Pulmonary artery endothelial cell (primary cell): Measurements from ENCODE around the gene ZBTB7C. TPM values are rescaled to one million over a fixed set of nuclear protein-coding genes. Genes with fewer than 3 reads are reported as not detected.

Source experiments
- DNase-seq: peaks from one replicate; pipeline ENCODE4 v3.0.0-alpha.2; 2011; ENCODE audit warnings: low read depth, low spot score
- total RNA-seq: library from RNA; depleted of rRNA; stranded (reverse); fragments of >200 nt; gene quantifications from 2 replicates; pipeline ENCODE4 v1.2.3, GENCODE V29; 2014

Gene ZBTB7C
- total RNA-seq, 1 donor from 2014 or later, result not detected

GRCh38 chr18:48263914-48264902 lies 145.0 kb downstream of the ZBTB7C start:
- DNase-seq, result no peak

DNA sequence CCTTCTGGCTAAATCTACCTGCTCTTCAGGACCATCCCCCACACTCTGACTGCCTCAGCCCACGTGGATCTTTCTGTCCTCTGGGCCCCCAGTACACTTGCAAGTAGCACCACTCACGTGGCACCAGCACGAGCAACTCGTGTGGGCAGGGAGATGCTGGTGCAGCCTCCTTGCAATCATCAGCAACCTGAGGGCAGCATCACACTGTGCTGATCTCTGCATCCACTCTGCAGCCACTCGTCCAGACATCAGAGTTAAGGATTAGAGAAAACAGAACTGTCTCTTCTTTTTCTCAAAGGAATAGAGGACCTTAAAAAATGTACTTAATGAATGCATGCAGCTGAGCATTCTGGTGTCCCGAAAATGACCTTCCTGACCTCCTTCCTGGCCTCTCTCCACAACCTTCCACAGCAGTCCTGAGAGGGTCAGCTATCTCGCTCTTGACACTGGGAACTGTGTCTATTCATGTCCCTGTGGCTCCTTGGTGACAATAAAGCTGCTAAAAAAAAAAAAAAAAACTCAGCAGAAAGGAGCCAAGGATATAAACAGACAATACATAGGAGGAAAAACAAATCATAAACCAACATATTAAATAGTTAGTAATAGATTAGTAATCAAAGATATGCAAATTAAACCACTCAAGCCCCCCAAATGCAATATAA lies 145.9 kb downstream of the ZBTB7C start:
- no peak for DNase-seq

DNA sequence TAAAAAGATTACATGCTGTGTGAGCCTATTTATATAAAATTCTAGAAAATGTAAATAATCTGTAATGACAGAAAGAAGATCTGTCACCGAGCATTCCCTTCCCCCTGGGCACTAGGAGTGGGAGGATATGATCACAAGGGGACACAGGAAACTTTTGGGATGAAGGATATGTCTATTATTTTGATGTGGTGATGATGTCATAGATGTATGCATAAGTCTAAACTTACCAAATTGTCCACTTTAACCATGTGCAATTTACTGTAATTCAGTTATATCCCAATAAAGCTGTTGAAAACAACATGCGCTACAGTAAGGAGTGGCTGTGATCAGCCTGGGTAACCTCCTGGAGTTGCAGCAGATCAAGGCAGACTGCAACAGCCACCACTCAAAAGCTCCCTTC lies 148.9 kb downstream of the ZBTB7C start:
- no peak for DNase-seq

GRCh38 chr18:48256848-48257247 lies 152.3 kb downstream of the ZBTB7C start:
- DNase-seq, result no peak

DNA sequence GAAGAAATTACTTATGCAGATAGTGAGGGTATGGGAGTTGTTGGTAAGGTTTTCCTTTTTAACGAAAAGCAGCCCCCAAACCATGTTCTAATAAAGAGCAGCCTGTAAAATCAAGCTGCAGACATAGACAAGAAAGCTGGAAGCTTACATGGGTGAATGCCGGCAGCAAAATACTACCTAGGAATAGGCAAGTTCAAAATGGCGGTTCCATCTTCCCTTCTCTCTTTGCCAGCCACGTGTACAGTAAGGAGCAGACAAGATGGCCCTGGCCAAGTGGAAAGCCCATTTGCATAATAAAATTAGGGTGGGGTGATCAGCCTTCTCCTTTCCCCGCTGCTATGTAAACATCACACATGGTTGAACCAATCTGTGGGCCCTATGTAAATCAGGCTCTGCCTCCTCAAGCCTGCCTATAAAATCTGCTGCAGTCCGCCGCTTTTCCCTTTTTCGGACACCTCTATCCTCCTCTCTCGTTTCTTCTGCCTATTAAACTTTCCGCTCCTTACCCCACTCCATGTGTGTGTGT lies 155.0 kb downstream of the ZBTB7C start:
- DNase-seq, result no peak

DNA sequence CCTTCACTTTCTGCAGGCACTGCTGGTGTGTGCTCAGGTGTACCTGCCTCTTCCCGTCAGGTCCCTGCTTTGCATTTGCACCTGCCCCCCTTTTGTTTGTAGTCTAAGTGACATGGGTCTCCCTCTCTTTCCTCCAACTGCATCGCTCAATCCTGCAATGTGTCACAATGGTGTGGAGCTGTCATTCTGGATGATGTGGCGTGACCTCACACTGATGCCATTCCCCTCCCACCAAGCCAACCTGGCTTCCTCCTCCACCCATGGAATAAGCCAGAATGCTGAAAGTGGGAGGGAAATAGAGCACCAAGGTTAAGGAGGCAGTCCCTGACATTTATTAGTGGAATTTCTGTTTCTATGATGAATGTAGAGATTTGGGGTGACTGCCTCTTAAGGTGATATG lies 156.7 kb downstream of the ZBTB7C start:
- no peak for DNase-seq

DNA sequence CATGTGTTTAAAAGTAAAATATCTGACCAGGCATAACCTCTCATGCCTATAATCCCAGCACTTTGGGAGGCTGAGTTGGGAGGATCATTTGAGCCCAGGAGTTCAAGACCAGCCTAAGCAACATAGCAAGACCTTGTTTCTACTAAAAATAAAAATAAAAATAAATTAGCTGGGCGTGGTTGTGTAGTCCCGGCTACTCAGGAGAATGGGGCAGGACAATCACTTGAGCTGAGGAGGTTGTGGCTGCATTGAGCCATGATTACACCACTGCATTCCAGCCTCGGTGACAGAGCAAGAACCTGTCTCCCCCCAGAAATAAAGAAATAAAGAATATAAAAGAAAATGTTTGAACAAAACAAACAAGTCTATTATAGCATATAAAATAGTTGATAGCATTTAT lies 158.3 kb downstream of the ZBTB7C start:
- DNase-seq, result no peak

GRCh38 chr18:48250362-48250907 lies 158.7 kb downstream of the ZBTB7C start:
- no peak for DNase-seq

DNA sequence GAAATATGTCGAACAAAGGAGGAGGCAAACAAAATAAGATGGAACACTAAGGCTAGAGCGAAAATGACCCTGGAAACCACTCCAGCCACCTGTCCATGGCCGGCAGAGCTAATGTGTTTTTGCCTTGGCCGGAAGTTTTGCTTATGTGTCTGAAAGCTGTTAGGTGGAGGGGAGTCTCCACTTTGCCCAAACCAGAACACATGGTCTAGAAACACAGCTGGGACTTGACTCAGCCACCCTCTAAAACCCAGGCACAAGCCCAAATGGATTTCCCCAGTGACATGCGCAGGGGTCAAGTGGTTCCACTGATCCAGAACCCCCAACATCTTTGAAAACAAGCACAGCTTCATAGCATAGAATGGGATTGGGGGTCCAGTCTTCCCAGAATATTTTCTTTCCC lies 159.3 kb downstream of the ZBTB7C start:
- no peak for DNase-seq

DNA sequence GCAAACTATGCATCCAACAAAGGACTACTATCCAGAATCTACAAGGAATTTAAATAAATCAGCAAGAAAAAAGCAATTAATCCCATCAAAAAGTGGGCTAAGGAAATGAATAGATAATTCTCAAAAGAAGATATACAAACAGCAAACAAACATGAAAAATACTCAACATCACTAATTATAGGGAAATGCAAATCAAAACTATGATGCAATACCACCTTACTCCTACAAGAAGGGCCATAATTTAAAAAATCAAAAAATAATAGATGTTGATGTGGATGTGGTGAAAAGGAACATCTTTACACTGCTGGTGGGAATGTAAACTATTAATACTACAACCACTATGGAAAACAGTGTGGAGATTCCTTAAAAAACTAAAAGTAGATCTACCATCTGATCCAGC lies 164.7 kb downstream of the ZBTB7C start:
- DNase-seq, result no peak

- DNase-seq, result no peak
Measured at GRCh38 chr18:48238636-48239035, 170.5 kb downstream of the ZBTB7C start.

DNA sequence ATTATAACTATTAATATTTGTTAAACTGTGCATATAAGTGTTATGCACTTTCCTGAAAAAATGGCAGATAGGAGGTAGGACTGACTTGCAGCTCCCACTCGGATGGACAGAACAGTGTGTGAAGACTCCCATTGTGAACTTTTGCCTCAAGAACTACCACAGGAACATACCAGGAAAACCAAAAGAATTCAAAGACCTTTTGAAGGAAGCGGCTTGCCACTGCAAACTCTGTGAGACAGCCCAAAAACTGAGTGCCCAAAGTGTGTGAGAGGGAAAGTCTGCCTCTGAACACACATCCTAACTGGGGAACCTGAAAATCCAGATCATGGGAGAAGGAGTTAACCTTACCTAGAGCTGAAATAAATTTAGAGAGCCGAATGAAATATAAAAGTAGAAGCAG lies 171.0 kb downstream of the ZBTB7C start:
- no peak for DNase-seq

DNA sequence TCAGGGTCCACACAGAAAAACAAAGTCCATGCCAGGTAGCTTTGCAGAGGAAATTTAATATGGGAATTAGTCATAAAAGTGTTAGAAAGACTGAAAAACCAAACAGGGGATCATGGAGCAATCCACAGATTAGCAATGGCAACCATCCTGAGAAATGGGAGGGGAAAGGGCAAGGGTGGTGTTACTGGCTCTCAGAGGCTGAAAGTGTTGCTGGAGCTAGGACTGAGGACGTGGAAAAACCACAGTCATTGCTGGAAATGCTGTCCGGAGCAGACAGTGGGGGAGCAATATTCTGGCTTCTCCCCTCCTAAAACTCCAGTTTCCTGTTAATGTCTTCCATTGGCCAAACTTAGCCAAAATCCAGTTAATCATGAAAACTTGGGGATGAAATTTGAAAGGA lies 172.4 kb downstream of the ZBTB7C start:
- DNase-seq, result no peak

GRCh38 chr18:48230467-48231113 lies 178.6 kb downstream of the ZBTB7C start:
- no peak for DNase-seq

DNA sequence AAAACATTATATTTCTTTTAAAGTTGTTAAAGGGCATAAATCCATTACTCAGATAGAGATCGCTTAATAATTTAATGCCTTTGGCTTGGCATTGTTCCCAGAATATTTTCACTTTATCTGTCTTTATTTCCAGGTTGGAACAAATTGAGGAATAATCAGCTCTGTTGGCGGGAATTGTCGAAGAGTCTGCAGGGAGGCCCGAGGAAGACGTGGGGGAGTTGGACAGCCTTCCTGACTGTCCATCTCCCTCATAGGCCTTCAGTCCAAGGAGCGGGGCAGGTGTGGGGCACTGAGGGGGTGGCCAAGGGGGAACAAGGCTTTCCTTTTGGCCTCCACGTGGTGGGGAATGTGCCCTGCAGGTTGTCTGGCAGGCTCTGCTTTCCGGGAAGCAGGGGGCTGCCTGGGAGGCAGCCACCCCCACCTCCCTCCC lies 179.6 kb downstream of the ZBTB7C start:
- DNase-seq, result no peak

DNA sequence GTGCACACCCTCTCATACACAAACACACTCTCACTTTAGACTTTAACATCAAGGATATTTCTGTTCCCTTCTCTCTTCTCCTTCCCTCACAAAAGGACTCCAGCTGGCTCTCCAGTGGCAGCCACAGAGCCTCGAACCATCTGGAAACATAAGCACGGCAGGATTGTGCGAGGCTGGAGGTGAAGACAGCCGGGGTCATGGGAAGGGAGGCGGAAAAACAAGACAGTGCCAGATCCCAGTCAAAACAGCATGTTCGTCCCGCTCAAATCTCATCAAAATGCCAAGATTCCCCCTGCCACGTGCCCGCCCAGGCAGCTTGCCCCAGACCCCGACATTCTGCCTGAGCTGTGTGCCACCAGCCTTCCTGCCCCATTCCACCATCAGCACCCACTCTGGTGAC lies 180.3 kb downstream of the ZBTB7C start:
- DNase-seq, result no peak

- no peak for DNase-seq
Measured at GRCh38 chr18:48228301-48228715, 180.9 kb downstream of the ZBTB7C start.

DNA sequence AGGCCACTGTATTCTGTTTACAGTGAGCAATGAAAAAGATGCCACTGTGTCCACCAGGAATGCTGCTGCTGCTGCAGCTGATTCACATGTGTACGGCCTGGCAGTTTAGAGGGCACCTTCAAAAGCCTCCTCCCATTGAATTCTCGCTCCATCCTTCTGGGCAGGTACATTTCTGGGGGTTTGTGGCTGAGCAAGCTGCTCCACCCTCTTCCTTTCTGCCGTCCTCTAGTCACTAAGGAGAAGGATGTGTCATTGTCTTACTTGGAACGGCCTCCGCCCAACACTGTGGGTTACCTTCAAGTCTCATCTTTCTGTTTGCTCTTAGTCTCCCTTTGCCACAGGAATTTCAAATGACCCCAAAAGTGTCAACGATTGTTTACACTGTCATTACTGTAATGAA lies 182.0 kb downstream of the ZBTB7C start:
- no peak for DNase-seq

- DNase-seq, result no peak
Measured at GRCh38 chr18:48226401-48226800, 182.8 kb downstream of the ZBTB7C start.

DNA sequence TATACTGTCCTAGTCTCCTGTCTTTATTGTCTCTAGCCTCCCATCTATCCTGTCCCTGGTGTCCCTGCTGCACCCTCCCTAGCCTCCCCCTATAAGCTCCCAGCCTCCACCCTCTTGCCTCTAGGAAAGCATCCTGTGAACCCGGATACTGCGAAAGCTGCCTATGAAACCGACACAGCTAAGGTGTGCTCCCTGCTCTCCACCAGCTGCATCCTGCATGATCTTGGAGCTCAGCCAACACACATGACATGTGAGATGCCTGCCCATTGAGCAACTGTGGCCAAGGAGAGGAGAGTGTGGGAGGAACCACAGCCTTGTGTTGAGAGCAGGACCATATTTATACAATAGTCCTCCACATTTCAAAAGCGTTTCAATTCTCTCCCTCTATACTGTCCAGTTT lies 187.1 kb downstream of the ZBTB7C start:
- DNase-seq, result no peak

DNA sequence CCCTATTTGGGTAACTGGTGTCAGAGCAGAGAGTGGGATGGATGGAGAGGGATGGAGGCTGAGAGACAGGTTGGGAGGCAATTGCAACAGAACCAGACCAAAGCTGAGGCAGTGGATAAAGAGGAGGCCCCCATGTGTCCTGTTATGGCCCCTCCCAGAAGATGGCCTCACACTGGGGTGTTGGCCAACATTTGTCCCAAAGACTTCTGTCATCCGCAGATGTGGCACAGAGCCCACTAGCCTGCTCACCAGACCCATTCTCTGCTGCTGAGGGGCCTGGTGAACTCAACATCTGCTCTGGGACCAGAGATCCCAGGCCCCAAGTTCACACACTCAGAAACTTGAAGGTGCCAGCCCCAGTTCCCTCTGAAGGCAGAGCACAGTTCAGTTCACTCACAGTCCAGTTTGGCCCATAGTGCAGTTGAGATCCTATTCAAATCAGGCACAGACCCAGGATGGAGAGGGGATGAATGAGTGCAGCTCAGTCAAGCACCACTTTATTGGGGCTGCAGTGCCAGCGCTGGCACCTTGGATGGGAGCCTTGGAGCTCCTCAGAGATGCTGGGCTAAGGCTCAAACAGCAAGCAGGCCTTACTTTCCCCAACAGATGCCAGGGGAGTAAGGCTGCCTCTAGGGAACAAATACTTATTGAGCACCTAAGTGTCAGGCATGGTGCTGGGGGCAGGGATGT lies 189.2 kb downstream of the ZBTB7C start:
- no peak for DNase-seq
